Inflammatory macrophage treated with lipopolysaccharide for 4 hours (primary cell): ENCODE results near the gene PTPN3.
"Not testable (repeated sequence)": the region's sequence is repeated elsewhere in the genome, so short reads cannot be mapped to it uniquely, and the experiment has no call there.

ENCODE experiments used
- DNase-seq: peaks from one replicate; pipeline ENCODE4 v3.0.0-alpha.2; 2020

PTPN3 gene, protein sequence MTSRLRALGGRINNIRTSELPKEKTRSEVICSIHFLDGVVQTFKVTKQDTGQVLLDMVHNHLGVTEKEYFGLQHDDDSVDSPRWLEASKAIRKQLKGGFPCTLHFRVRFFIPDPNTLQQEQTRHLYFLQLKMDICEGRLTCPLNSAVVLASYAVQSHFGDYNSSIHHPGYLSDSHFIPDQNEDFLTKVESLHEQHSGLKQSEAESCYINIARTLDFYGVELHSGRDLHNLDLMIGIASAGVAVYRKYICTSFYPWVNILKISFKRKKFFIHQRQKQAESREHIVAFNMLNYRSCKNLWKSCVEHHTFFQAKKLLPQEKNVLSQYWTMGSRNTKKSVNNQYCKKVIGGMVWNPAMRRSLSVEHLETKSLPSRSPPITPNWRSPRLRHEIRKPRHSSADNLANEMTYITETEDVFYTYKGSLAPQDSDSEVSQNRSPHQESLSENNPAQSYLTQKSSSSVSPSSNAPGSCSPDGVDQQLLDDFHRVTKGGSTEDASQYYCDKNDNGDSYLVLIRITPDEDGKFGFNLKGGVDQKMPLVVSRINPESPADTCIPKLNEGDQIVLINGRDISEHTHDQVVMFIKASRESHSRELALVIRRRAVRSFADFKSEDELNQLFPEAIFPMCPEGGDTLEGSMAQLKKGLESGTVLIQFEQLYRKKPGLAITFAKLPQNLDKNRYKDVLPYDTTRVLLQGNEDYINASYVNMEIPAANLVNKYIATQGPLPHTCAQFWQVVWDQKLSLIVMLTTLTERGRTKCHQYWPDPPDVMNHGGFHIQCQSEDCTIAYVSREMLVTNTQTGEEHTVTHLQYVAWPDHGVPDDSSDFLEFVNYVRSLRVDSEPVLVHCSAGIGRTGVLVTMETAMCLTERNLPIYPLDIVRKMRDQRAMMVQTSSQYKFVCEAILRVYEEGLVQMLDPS

DNA sequence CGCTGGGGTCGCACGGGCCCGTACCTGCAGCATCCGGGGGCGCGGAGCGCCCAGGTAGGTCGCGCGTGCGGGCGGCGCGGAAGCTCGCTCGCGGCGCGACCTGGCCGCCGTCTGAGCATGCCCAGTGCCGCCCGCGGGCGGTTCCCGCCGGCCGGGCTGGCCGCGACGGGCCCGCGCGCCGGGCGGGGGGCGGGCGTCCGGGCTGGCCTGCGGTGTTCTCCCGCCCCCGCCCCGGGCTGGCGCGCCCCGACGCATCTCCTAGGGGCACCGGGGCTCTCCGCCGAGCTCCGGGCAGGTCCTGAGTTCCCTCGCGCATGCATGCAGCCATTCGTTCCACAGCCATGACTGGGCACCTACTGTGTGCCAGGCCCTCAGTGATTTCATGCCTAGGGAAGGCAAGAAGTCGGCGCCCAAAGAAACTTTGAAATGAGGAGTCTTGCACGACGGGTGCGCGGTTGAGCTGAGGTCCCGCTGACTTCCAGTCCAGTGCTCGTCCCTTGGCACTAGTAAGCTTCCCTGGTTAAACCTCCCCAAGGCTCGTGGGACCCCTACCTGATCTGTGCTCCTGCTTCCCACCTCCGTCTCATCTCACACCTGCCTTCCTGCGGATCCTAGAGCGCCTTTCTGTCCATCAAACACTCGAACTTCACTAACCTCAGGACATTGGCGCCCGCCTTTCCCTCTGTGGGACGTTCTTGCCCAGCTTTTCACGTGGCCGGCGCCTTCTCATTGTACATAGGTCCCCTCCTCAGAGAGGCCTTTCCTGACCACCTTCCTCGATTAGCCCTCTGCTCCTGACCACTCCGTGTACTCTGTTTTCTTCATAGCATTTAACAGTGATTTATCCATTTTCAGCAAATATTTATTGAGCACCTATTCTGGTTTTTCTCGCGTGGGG lies at the start of gene PTPN3:
Gene PTPN3, minus strand, starts transcription at position 113 of the 898 bp plus-strand sequence. CDS start 34,873 bp downstream, outside the sequence.
- no peak for DNase-seq

DNA sequence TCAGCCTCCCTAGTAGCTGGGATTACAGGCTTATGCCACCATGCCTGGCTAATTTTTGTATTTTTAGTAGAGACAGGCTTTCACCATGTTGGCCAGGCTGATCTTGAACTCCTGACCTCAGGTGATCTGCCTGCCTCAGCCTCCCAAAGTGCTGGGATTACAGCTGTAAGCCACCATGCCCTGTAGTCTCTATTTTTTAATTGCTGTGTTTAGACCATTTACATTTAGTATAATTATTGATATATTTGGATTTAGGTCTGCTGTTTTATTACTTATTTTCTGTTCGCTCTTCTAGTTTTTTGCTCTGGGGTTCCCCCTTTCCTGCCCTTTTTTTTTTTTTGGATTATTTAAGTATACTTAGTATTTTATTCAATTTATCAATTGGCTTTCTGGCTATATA lies 46.8 kb upstream of the PTPN3 start:
- DNase-seq, result not testable (repeated sequence)

DNA sequence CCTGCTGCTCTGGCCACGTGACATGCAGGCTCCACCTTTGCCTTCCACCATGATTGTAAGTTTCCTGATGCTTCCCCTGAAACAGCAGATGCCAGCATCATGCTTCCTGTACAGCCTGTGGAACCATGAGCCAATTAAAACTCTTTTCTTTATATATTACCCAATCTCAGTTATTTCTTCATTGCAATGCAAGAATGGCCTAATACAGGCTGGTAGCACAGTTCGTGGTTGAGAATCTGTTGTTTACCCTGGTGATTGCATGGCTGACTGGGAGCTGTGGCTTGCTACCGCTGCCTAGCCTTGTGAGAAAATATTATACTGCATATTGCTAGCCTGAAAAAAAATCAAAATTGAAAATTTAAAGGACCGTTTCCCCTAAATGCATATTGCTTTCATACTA lies 44.8 kb upstream of the PTPN3 start:
- DNase-seq, result no peak

DNA sequence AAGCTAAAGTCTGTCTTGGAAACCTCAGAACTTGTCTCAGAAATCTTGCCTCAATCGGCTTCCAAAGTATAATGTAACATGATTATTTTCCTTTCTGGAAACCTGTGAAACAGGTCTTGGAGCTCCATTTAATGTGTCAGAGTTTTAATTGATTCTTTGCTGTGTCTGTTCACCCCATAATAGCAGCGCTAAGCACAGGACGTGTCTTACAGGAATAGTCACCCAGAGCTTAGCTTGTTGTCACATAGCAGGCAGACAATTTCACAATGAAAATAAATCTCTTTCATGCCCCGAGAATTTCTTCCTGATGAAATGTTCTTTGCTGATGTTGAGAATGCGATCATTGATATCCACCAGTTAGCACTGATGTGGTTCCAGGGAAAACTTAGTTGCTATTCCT lies 40.2 kb upstream of the PTPN3 start:
- no peak for DNase-seq

DNA sequence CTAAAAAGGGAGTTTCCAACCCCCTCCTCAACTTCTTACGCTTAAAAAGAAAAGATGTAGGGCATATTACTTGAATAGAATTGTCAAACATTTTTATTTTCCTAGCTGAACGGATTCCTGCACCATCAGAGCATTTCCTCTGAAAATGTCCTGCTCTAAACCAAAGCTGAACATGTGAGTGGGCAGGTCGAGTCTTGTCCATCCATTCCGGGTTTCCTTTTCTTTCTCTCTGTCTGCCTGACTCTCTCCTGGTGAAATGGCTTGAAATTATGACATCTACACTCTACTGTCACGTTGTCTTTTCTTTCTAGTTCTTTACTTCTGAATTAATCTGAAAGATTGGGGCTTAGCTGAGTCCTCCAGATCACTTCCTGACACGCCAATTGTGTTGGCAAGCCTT lies 39.2 kb upstream of the PTPN3 start:
- DNase-seq, result no peak

DNA sequence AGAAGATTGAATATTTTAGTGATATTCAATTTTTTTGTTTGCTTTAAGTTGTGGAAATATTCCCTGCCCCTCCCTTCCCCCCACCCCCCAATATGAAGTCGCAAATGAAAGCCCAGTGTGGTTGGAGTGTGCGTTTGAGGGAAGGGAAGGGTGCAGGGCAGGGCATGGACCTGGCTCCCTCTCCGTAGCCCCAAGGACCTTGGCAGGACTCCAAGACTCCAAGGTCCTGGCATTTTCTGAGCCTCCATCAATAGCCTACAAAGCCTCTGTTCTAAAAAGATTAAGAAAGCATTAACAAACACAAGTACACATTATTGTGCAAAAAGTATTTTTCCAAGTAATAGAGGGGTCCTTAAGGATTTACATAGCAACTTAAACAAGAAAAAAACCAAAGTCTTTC lies 38.8 kb upstream of the PTPN3 start:
- DNase-seq, result no peak

DNA sequence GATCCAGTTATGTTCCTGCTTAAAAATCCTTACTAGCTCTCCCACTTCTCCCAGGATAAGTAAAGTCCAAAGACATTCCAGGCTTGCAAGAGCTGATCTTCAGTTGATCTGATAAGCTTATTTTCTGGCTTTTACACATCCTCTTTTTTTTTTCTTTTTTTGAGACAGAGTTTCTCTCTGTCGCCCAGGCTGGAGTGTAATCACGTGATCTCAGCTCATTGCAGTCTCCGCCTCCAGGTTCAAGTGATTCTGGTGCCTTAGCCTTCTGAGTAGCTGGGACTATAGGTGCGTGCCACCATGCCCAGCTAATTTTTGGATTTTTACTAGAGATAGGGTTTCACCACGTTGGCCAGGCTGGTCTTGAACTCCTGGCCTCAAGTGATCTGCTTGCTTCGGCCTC lies 37.3 kb upstream of the PTPN3 start:
- DNase-seq, result no peak

DNA sequence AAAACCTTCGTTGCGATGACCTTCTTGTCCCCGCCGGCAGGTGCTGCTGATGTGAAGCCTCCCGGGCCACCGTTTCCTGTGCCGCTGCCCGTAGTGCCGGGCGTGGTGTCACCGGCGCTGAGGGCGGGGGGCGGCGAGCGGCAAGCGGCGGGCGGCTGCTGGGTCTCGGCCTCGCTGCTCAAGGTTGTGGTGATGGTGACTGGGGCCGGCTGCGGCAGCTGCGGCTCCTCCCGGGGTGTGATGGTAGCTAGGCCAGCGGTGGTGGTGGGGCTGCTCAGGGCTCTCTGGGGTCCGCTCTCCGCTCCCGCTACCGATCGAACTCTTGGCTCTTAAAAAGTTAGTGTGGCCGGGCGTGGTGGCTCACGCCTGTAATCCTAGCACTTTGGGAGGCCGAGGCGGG lies 36.0 kb upstream of the PTPN3 start:
- no peak for DNase-seq

DNA sequence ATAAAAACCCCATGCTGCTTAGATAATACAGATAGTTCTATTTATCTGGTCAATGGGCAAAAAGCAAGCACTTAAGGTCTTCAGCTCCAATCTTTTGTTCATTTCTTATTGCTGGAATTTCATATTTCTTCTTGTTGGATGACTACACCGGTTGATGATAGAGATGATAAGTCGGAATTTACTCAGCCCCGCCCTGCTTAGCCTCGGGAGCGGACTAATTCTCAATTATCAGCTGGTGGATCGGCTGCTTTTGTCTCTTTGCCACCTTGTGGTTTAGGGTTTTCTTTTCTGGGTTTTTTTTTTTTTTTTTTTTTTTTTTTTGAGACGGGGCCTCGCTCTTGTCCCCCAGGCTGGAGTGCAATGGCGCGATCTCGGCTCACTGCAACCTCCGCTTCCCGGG lies 34.5 kb upstream of the PTPN3 start:
- not testable (repeated sequence) for DNase-seq

DNA sequence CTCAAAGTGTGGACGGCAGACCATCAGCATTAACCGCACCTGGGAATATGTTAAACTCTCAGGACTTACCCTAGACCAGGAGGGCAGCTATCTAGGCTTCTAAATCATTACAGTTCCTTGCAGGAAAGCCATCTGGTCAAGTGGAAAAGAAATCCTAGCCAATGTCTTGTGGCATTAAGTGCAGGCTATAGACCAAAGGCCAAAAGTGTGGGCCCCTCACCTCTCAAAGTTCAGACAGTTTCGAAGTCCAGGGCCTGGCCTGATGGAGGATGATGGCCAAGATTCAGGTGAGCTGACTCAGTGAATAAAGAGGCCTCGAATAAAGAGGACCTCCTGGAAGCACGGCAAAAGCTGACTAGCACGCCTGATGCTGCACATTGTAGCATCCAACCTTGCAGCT lies 24.0 kb upstream of the PTPN3 start:
- DNase-seq, result no peak

DNA sequence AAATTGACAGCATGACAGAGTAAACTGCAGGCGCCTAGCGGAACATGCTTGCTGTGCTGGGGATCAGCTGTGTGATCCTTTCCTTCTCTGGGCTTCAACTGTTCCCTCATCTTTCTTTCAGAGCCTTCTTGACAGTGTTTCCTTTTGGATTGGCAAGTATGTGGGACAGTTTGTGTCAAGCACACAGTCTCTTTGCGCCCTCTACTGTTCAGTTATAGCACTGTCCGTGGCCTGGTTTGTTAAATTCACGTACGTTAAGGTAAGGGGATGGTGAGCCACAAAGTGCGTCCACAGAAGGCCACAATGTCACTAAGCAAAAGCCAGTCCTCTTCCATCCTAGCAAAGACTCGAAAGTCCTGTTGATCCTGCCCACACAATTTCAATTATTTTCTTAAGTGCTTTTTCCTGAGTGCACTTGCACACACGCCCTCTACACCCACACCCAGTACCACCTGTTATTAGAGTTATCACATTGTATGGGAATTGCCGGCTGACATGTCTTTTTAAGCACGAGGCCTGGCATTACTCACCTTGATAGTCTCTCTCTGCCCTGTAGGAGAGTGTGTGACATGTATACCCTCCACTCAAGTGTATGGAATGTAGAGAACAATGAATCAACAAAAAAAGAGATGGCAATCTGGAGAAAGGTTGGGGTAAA lies 22.5 kb upstream of the PTPN3 start:
- peak; percentile 50 for DNase-seq

DNA sequence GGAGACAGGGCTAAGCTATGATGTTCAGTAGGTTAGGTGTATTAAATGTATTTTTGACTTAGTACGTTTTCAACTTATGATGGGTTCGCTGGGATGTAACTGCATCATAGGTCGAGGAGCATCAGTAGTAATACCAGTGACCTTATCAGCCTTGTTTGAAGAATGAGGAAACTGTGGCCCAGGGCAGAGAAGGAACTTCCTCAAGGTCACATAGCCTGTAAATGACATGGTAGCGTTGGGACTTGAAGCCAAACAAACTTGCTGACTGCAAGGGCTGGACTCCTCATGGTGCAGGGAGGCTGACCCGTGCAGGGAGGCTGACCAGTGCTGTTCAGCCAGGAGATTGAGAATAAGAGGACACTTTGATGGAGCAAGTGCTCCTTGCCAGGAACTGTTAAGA lies 21.3 kb upstream of the PTPN3 start:
- no peak for DNase-seq

DNA sequence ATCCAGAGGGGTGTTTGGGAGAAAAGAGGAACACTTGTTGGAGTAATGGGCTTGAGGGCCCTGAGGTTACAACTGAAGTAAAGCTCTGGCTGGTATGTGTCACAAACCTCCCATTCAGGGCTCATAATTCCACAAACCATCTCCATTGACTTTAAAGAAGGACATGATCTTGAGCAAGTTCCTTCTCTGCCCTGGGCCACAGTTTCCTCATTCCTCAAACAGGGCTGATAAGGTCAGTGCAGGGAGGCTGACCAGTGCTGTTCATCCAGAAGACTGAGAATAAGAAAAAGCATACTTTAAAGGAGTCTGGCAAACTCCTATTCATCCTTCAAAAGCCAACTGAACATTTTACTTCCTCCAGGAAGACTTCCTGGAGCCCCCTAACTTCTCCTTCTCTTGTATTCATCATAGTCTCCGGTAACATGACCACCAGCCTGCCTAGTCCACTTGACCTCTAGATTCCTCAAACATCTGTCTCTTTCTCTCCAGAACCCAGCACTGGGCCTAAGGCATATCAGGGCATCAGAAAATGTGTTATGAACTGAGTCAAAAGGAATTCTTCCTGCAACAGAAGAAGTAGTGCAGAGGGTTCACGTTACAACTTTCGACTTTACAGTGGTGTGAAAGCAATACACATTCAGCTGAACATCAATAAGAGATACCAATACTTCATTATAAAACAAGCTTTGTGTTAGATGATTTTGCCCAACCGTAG lies 20.7 kb upstream of the PTPN3 start:
- DNase-seq, result no peak

DNA sequence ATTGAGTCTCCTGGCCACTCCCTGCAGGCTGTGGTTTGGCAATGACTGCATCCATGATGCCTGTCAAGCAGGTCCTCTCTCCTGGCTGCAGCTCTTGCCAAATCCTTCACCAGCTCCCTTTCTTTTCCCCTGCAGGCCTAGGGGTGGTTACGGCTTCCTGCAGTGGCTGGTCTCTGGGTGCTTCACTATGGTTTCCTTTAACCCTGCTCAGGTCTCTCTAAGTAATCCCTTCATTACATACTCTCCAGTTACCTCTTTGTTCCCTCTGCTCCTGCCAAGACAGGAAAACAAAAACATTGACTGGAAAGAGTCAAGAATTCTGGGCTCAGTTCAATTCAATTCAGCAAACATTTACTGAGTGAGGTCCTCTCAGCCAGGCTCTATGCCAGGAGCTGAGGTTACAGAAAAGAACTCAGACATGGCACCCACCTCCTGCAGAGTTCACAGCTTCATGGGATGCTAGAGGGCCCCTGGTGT lies 19.8 kb upstream of the PTPN3 start:
- no peak for DNase-seq

DNA sequence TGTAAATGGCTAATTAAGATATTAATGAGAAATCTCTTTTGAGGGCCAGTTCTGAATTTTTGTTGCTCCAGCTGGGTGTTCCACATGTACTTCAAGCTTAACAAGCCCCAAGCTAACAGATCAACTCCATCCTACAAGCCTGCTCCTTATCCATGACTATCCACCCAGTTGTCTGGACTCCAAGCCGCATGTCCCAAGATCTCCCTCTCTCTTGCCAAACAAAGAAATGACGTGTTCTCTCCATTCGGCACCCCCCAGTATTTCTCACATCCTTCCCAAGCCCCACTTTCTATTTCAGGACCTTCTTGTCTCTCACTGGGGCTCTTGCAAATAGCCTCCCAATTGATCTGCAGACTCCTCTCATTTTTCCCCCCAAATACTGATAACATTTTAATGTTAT lies 15.8 kb upstream of the PTPN3 start:
- no peak for DNase-seq

DNA sequence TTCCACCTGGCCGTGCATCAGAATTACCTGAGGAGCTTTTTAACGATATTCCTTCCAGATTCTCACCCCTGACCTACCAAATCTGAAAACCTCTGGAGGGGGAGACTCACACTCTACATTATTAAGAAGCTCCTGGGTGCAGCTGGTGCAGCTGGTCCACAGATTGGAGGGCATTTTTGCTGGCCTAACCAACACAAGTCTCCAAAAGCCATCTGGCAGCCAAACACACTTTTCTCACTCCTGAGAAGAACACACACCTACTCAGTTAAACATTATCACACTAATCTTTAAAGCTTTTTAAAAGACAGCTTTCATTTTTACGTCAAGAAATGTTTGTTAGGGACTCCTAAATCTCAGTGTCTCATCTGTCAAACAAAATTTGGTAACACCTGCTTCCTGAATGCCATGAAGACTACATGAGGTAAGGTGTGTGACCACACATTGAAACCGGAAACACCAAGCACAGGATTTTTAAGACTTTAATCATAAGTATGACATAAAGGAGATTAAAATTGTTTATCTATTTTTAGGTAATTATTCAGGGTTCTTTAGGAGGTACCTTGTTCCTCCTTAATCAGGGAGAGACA lies 14.2 kb upstream of the PTPN3 start:
- DNase-seq, result no peak

DNA sequence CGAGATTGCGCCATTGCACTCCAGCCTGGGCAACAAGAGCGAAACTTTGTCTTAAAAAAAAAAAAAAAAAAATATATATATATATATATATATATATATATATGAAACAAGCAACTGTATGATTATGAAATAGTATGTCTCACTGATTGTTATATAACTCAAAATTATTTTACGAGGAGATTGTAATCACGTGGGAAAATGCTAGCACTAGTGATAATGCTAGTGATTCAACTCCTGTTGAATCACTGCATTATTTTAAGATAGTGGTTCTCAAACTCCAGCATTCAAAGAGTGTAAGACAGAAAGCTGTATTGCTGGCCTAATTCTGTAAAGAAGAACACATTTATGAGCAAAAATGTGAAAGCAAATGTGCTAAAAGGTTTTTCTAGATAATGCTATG lies 12.4 kb upstream of the PTPN3 start:
- no peak for DNase-seq

DNA sequence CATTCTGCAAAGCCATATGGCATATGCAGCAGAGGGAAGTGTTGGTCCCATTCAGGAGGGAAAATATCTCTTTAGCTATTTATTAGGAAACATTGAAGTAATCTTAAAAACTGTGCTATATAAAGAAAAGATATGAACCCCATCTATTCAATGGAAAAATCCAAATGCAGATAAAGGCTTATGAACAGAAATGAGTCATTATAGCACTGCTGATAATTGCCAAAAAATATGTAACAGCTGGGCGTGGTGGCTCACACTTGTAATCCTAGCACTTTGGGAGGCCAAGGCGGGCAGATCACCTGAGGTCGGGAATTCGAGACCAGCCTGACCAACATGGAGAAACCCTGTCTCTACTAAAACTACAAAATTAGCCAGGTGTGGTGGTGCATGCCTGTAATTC lies 11.9 kb upstream of the PTPN3 start:
- DNase-seq, result not testable (repeated sequence)

DNA sequence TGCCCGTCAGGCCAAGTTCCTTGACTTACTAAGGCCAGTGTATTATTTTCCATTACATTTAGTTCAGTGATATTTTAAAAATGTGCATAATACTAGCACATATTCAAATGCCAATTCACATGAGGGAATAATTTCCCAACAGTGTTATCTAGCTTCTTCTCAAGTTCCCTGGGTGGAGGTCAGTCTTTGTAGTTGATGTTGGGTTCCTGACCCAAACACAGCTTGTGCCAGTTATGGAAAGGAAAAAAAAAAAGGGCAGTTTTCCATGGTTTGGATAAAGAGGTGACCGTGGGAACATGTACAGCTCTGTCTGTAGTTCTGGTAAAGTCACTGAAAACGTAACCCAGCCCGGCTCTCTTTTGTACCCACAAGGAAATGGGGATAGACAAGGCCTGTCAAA lies 11.5 kb upstream of the PTPN3 start:
- no peak for DNase-seq

DNA sequence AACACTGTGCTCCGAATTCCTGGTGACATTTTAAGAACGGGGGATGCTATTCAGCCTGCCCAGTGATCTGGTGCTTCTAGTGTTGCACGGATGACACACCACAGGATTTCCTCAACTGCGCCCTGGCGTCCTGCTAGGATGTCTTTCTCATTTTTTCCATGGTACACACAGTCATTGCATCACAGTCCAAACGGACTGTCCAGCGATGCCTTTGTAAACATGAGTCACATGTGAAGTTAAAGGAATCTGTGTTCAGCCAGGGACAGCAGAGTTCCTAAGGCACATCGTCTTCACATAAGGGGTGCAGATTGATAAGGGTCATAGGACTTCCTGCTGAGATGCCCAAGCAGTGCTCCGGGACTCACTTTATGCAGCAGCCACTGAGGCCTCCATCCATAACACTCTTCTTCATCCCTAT lies 9.3 kb upstream of the PTPN3 start:
- no peak for DNase-seq

DNA sequence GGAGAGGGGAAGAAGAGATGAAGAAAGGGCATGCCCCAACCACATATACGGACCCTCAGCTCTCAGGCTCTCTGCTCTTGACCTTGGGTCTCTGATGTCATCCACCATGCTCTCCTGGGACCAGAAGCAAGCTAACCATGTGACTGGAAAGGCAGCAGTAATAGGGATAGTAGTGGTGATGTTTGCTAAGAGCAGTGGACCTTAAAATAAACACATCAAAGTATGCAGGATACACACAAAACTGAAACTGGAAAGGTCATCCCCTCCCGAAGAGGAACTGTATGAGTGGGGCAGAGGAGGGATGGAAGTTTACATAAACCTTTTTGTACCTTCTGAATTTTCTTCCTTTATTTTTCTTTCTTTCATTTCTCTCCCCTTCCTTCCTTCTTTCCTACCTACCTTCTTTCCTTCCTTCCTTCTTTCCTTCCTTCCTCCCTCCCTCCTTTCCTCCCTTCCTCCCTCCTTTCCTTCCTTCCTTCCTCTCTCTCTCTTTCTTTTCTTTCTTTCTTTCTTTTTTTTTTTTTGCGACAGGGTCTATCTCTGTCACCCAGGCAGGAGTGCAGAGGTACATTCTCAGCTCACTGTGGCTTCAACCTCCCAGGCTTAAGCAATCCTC lies 8.1 kb upstream of the PTPN3 start:
- DNase-seq, result no peak
